22Rv1 (cell line): ENCODE results near the gene VANGL2.

Experiments
- H3K27ac ChIP-seq: fragments of 450-650 bp; 2 replicates; pipeline ENCODE4 v1.5.1; 2017
- CTCF ChIP-seq: fragments of 450-650 bp; IDR thresholded peaks from 2 replicates; pipeline ENCODE4 v1.5.1; 2017; ENCODE audit warnings: mild to moderate bottlenecking
- ZFX ChIP-seq: fragments of 450-650 bp; IDR thresholded peaks from 2 replicates; pipeline ENCODE4 v1.6.1; 2017; ENCODE audit warnings: antibody characterized with exemption, borderline replicate concordance

Gene VANGL2

GRCh38 chr1:160451119-160451858 lies 50.9 kb downstream of the VANGL2 start:
- TF ChIP-seq CTCF = no peak
- TF ChIP-seq ZFX = no peak
- no peak overlapping the region for H3K27ac ChIP-seq

DNA sequence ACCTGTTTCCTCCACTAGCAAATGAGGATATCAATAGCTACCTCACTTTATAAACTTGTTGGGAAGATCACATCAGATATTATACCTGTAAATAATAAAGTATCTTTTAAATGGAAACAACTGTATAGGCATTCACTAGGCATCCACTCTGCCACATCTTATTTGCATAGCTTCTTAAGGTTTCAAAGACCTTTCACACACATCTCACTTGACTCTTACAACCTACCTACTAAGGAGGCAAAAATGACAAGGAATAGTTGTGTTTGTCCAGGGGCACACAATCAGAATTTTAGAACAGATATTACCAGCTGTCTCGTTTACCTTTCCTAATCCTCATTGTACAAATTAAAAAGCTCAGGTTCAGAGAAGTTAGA lies 51.5 kb downstream of the VANGL2 start:
- TF ChIP-seq ZFX (no peak), CTCF (no peak)
- H3K27ac ChIP-seq = no peak overlapping the region

DNA sequence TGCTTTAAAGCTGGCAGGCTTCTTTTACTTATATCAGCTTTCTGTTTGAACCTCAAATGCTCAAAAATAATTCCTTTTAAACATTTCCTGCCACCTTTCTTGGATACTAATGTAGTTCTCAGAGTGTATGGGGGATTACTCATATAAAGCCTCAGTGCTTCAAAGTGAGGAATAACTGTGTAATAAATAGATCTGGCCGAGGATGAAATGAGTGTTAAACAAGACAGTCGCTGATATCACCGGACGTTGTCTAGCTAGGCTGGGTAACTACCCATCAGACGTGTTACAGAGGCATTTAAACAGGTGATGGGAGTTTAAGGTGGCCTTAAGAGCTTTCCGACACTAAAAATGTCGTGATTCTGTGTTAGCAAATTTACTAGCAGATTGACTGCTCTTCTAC lies 53.1 kb downstream of the VANGL2 start:
- TF ChIP-seq ZFX (no peak), CTCF (no peak)
- H3K27ac ChIP-seq = no peak overlapping the region

GRCh38 chr1:160454371-160455152 lies 54.2 kb downstream of the VANGL2 start:
- H3K27ac ChIP-seq = no peak overlapping the region
- TF ChIP-seq CTCF (no peak), ZFX (no peak)

DNA sequence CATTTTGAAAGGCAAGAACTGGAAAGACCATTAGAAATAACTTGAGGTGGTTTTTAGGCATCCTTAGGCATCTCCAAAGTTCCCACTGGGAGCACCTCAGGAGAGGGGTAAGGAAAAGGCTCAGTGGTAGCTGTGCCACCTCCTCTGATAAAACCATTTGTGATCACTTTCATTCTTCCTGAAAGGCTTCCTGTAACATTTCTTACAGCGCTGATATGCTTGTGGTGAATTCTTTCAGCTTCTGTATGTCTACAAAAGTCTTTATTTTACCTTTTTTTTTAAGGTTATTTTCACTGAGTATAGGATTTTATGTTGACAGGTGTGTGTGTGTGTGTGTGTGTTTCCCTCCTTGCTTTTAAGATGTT lies 54.8 kb downstream of the VANGL2 start:
- no peak overlapping the region for H3K27ac ChIP-seq

GRCh38 chr1:160459056-160459455 lies 58.7 kb downstream of the VANGL2 start:
- H3K27ac ChIP-seq = no peak overlapping the region
- no peak for TF ChIP-seq ZFX
- no peak for TF ChIP-seq CTCF

More for the DNA sequence above, 54.8 kb downstream of the VANGL2 start:
- TF ChIP-seq ZFX = no peak
- no peak for TF ChIP-seq CTCF

- no peak overlapping the region for H3K27ac ChIP-seq
- no peak for TF ChIP-seq ZFX
Observed at GRCh38 chr1:160459687-160460086, 59.3 kb downstream of the VANGL2 start.
